Naive thymus-derived CD4-positive, alpha-beta T cell (primary cell): Measurements from ENCODE around the gene SOX11. TPM values are rescaled to one million over a fixed set of nuclear protein-coding genes. Genes with fewer than 3 reads are reported as not detected.
A peak's percentile ranks its signal among the peaks of the same experiment; 100 is the strongest.
"Not testable (repeated sequence)": the region's sequence is repeated elsewhere in the genome, so short reads cannot be mapped to it uniquely, and the experiment has no call there.

Source experiments
- ATAC-seq: fragments of 150-1000 bp; cut with Tn5 transposase; 2 replicates; pipeline ENCODE4 v1.10.0; 2021; ENCODE audit warnings: mild to moderate bottlenecking, moderate library complexity
- CTCF ChIA-PET: fragments of 350-600 bp; sonication (Branson Sonifier 250); formaldehyde crosslinking; loops from one replicate; lab custom pipeline; 2021; ENCODE audit warnings: antibody characterized with exemption; lab: Charles Lee
- POLR2A ChIA-PET: fragments of 350-600 bp; sonication (Branson Sonifier 250); formaldehyde crosslinking; loops from one replicate; lab custom pipeline; 2021; ENCODE audit warnings: antibody characterized with exemption, inconsistent platforms; lab: Charles Lee
- DNase-seq, 9 donors: peaks; one replicate each; pipeline versions ENCODE4 v3.0.0 to v3.0.0-alpha.2; 2020 to 2022; ENCODE audit warnings: mixed read lengths in 1 of 9
- H3K27ac ChIP-seq: one replicate; pipeline ENCODE4 v1.7.0; 2013; ENCODE audit warnings: mild to moderate bottlenecking, low read depth, low read length, moderate library complexity
- H3K27me3 ChIP-seq, 2 donors: one replicate each; pipeline ENCODE4 v1.7.0; 2013; ENCODE audit warnings: low read length in 2 of 2, mild to moderate bottlenecking in 2 of 2, moderate library complexity in 2 of 2; ENCODE audit not compliant: control insufficient read depth in 2 of 2, insufficient read depth in 2 of 2
- H3K36me3 ChIP-seq, 3 experiments: 1 replicate in 2 of 3; 2 replicates in 1 of 3; pipeline ENCODE4 v1.7.0; 2013; ENCODE audit warnings: low read length in 3 of 3, mild to moderate bottlenecking in 3 of 3, moderate library complexity in 1 of 3; ENCODE audit not compliant: insufficient read depth in 3 of 3, control insufficient read depth in 2 of 3
- H3K4me1 ChIP-seq, 2 donors: one replicate each; pipeline ENCODE4 v1.7.0; 2013; ENCODE audit warnings: low read length in 2 of 2, mild to moderate bottlenecking in 2 of 2, moderate library complexity in 1 of 2; ENCODE audit not compliant: control insufficient read depth in 2 of 2, insufficient read depth in 2 of 2
- H3K4me3 ChIP-seq: 2 replicates; pipeline ENCODE4 v1.7.0; 2013; ENCODE audit warnings: mild to moderate bottlenecking, low read length
- H3K9me3 ChIP-seq, 3 experiments: 1 replicate in 2 of 3; 2 replicates in 1 of 3; pipeline ENCODE4 v1.7.0; 2013; ENCODE audit warnings: low read length in 3 of 3; ENCODE audit not compliant: control insufficient read depth in 2 of 3
- H3K27ac Mint-ChIP-seq, 9 donors: one replicate each; pipeline ENCODE4 v1.8.0; 2020 to 2022; ENCODE audit warnings: mixed read lengths in 9 of 9, mild to moderate bottlenecking in 8 of 9, moderate library complexity in 5 of 9, inconsistent platforms in 2 of 9
- H3K27me3 Mint-ChIP-seq, 5 donors: one replicate each; pipeline ENCODE4 v1.8.0; 2021 to 2022; ENCODE audit warnings: mixed read lengths in 5 of 5, mild to moderate bottlenecking in 1 of 5
- H3K36me3 Mint-ChIP-seq, 5 donors: one replicate each; pipeline ENCODE4 v1.8.0; 2020 to 2022; ENCODE audit warnings: mixed read lengths in 5 of 5, mild to moderate bottlenecking in 3 of 5, inconsistent platforms in 1 of 5
- H3K4me1 Mint-ChIP-seq, 7 donors: one replicate each; pipeline ENCODE4 v1.8.0; 2020 to 2022; ENCODE audit warnings: mixed read lengths in 7 of 7, mild to moderate bottlenecking in 3 of 7, inconsistent platforms in 1 of 7
- H3K4me3 Mint-ChIP-seq, 10 donors: one replicate each; pipeline ENCODE4 v1.8.0; 2020 to 2022; ENCODE audit warnings: mild to moderate bottlenecking in 10 of 10, mixed read lengths in 10 of 10, moderate library complexity in 6 of 10, inconsistent platforms in 2 of 10
- H3K9me3 Mint-ChIP-seq, 11 donors: one replicate each; pipeline ENCODE4 v1.8.0; 2020 to 2022; ENCODE audit warnings: mixed read lengths in 11 of 11, mild to moderate bottlenecking in 4 of 11, inconsistent platforms in 1 of 11, moderate library complexity in 1 of 11
- intact Hi-C, 2 donors: fragments of 100-400 bp; cut with micrococcal nuclease; formaldehyde crosslinking; loops; one replicate each; pipeline ENCODE4 v1.15.1; 2023
- polyA plus RNA-seq, 2 donors: library from polyadenylated mRNA; unstranded; fragments of 300-500 nt; fragmentation: Illumina TruSeq; gene quantifications; one replicate each; pipeline ENCODE4 v1.2.3, GENCODE V29; 2021
- total RNA-seq, 6 experiments: library from RNA in 5 of 6; stranded (reverse) in 5 of 6; gene quantifications; 1 replicate in 5 of 6; 2 replicates in 1 of 6; pipeline ENCODE4 v1.2.3 and lab custom pipeline; 2021 to 2026

SOX11 gene
- not detected for total RNA-seq
- not detected for polyA plus RNA-seq
- total RNA-seq (lab: John Stamatoyannopoulos, UW): not detected

GRCh38 chr2:5691985-5692529, at the start of gene SOX11:
Gene SOX11 (plus strand): TSS chr2:5692384. CDS start chr2:5692722, 338 bp downstream.
- no peak within 1 kb of the TSS for H3K27ac ChIP-seq
- peaks cover 6 to 28% (median 21%) of the 10 kb centered on the region in 7 donors for H3K4me1 Mint-ChIP-seq
- no peaks in the 10 kb centered on the region for H3K4me1 ChIP-seq
- intact Hi-C loops: no loop called here
- H3K27me3 ChIP-seq: peaks cover 0 to 14% of the 10 kb centered on the region in 2 donors
- no peaks in the 10 kb centered on the region for H3K9me3 ChIP-seq
- no peaks in the 10 kb centered on the region for H3K36me3 ChIP-seq
- peak within 1 kb of the TSS in 4 of 10 donors; percentile 16 to 72 (median 43) for H3K4me3 Mint-ChIP-seq
- peaks cover 0 to 12% (median 0%) of the 10 kb centered on the region in 5 donors for H3K36me3 Mint-ChIP-seq
- DNase-seq: no peak
- peaks cover 55 to 64% (median 57%) of the 10 kb centered on the region in 5 donors for H3K27me3 Mint-ChIP-seq
- no peak within 1 kb of the TSS for H3K4me3 ChIP-seq
- H3K27ac Mint-ChIP-seq: peak within 1 kb of the TSS in 1 of 9 donors; percentile 63
- no peak for ATAC-seq
- POLR2A ChIA-PET: no interaction called here
- CTCF ChIA-PET: no interaction called here
- H3K9me3 Mint-ChIP-seq: peaks cover 0 to 17% (median 4%) of the 10 kb centered on the region in 11 donors

GRCh38 chr2:5652734-5653133, 39.5 kb upstream of the SOX11 start:
- H3K36me3 ChIP-seq, H3K4me3 ChIP-seq, H3K4me1 Mint-ChIP-seq, CTCF ChIA-PET, H3K36me3 Mint-ChIP-seq, POLR2A ChIA-PET, DNase-seq, H3K9me3 ChIP-seq, H3K9me3 Mint-ChIP-seq, H3K27ac ChIP-seq, H3K4me1 ChIP-seq, H3K4me3 Mint-ChIP-seq, intact Hi-C loops, H3K27me3 ChIP-seq, ATAC-seq, H3K27ac Mint-ChIP-seq: not testable (repeated sequence)
- H3K27me3 Mint-ChIP-seq: peaks cover 0 to 10% (median 0%) of the 10 kb centered on the region in 5 donors

- H3K27me3 ChIP-seq, H3K4me3 Mint-ChIP-seq, H3K9me3 ChIP-seq, H3K27ac ChIP-seq, H3K36me3 ChIP-seq, H3K9me3 Mint-ChIP-seq, H3K4me1 ChIP-seq, POLR2A ChIA-PET, H3K36me3 Mint-ChIP-seq, H3K4me1 Mint-ChIP-seq, DNase-seq, H3K4me3 ChIP-seq, intact Hi-C loops, H3K27ac Mint-ChIP-seq, CTCF ChIA-PET, ATAC-seq: not testable (repeated sequence)
- H3K27me3 Mint-ChIP-seq: peaks cover 0 to 12% (median 0%) of the 10 kb centered on the region in 5 donors
Measured at GRCh38 chr2:5653756-5654155, 38.4 kb upstream of the SOX11 start.

- Mint-ChIP-seq H3K4me3 (no peak overlapping the region), H3K4me1 (no peaks in the 10 kb centered on the region), H3K27ac (no peak overlapping the region), H3K27me3 (peaks cover 0 to 12% (median 0%) of the 10 kb centered on the region in 5 donors), H3K36me3 (no peaks in the 10 kb centered on the region), H3K9me3 (peaks cover 0 to 5% (median 1%) of the 10 kb centered on the region in 11 donors)
- H3K36me3 ChIP-seq: no peaks in the 10 kb centered on the region
- H3K4me3 ChIP-seq: no peak overlapping the region
- no peaks in the 10 kb centered on the region for H3K4me1 ChIP-seq
- H3K9me3 ChIP-seq: no peaks in the 10 kb centered on the region
- no peak for DNase-seq
- ATAC-seq: no peak
- H3K27ac ChIP-seq: no peak overlapping the region
- ChIA-PET CTCF (no interaction called here), POLR2A (no interaction called here)
- intact Hi-C loops: no loop called here
- H3K27me3 ChIP-seq: no peaks in the 10 kb centered on the region
Measured at GRCh38 chr2:5657231-5657630, 35.0 kb upstream of the SOX11 start.

- no peak overlapping the region for H3K27ac Mint-ChIP-seq
- Histone ChIP-seq H3K4me3 (no peak overlapping the region), H3K9me3 (no peaks in the 10 kb centered on the region), H3K27me3 (no peaks in the 10 kb centered on the region), H3K36me3 (no peaks in the 10 kb centered on the region), H3K4me1 (no peaks in the 10 kb centered on the region), H3K27ac (no peak overlapping the region)
- H3K36me3 Mint-ChIP-seq: no peaks in the 10 kb centered on the region
- no peaks in the 10 kb centered on the region for H3K4me1 Mint-ChIP-seq
- ATAC-seq: no peak
- intact Hi-C loops: no loop called here
- H3K27me3 Mint-ChIP-seq: peaks cover 0 to 12% (median 0%) of the 10 kb centered on the region in 5 donors
- ChIA-PET CTCF (no interaction called here), POLR2A (no interaction called here)
- no peak for DNase-seq
- H3K4me3 Mint-ChIP-seq: no peak overlapping the region
- peaks cover 0 to 8% (median 0%) of the 10 kb centered on the region in 11 donors for H3K9me3 Mint-ChIP-seq
Measured at GRCh38 chr2:5660591-5660990, 31.6 kb upstream of the SOX11 start.

- Histone ChIP-seq H3K4me1 (no peaks in the 10 kb centered on the region), H3K27me3 (no peaks in the 10 kb centered on the region), H3K27ac (no peak overlapping the region), H3K4me3 (no peak overlapping the region), H3K9me3 (no peaks in the 10 kb centered on the region), H3K36me3 (no peaks in the 10 kb centered on the region)
- H3K4me3 Mint-ChIP-seq: no peak overlapping the region
- H3K27me3 Mint-ChIP-seq: peaks cover 0 to 9% (median 0%) of the 10 kb centered on the region in 5 donors
- peaks cover 0 to 5% (median 0%) of the 10 kb centered on the region in 11 donors for H3K9me3 Mint-ChIP-seq
- no peak overlapping the region for H3K27ac Mint-ChIP-seq
- intact Hi-C loops: no loop called here
- no peak for DNase-seq
- H3K4me1 Mint-ChIP-seq: no peaks in the 10 kb centered on the region
- no peaks in the 10 kb centered on the region for H3K36me3 Mint-ChIP-seq
- ATAC-seq: no peak
- CTCF ChIA-PET: no interaction called here
- POLR2A ChIA-PET: no interaction called here
Measured at GRCh38 chr2:5661362-5661761, 30.8 kb upstream of the SOX11 start.

- Mint-ChIP-seq H3K27me3 (peaks cover 0 to 3% (median 0%) of the 10 kb centered on the region in 5 donors), H3K27ac (no peak overlapping the region), H3K36me3 (no peaks in the 10 kb centered on the region), H3K9me3 (peaks cover 0 to 7% (median 2%) of the 10 kb centered on the region in 11 donors), H3K4me3 (no peak overlapping the region), H3K4me1 (no peaks in the 10 kb centered on the region)
- H3K4me1 ChIP-seq: no peaks in the 10 kb centered on the region
- intact Hi-C loops: no loop called here
- H3K27me3 ChIP-seq: no peaks in the 10 kb centered on the region
- ChIA-PET CTCF (no interaction called here), POLR2A (no interaction called here)
- DNase-seq (no peak), ATAC-seq (no peak)
- H3K36me3 ChIP-seq: no peaks in the 10 kb centered on the region
- H3K4me3 ChIP-seq: no peak overlapping the region
- no peaks in the 10 kb centered on the region for H3K9me3 ChIP-seq
- no peak overlapping the region for H3K27ac ChIP-seq
Measured at GRCh38 chr2:5664278-5664681, 27.9 kb upstream of the SOX11 start.
